ENCODE data around the gene ARHGEF10L.
A peak's percentile ranks its signal among the peaks of the same experiment; 100 is the strongest.

The ARHGEF10L gene

GRCh38 chr1:17605582-17606344 is 66.3 kb downstream of the ARHGEF10L start:
- H3K4me3 ChIP-seq (ENCODE audit: low read depth, low read length) = no peak overlapping the region
- no peak for DNase-seq (ENCODE audit: low read depth)
- no peak for TF ChIP-seq CTCF (IDR thresholded peaks at IDR 0.05; ENCODE audit: control insufficient read depth, extremely low read depth, insufficient read depth)

- H3K4me3 ChIP-seq (ENCODE audit: low read depth, low read length) = no peak overlapping the region
- peak; percentile 67 for TF ChIP-seq CTCF (IDR thresholded peaks at IDR 0.05; ENCODE audit: control insufficient read depth, extremely low read depth, insufficient read depth)
- DNase-seq (ENCODE audit: low read depth) = no peak
Measured at GRCh38 chr1:17606826-17607440, 67.4 kb downstream of the ARHGEF10L start.

- H3K4me3 ChIP-seq (ENCODE audit: low read depth, low read length) = no peak overlapping the region
- no peak for DNase-seq (ENCODE audit: low read depth)
- TF ChIP-seq CTCF (IDR thresholded peaks at IDR 0.05; ENCODE audit: control insufficient read depth, extremely low read depth, insufficient read depth) = no peak
Measured at GRCh38 chr1:17607644-17608581, 68.4 kb downstream of the ARHGEF10L start.

- H3K4me3 ChIP-seq (ENCODE audit: low read depth, low read length) = no peak overlapping the region
- no peak for DNase-seq (ENCODE audit: low read depth)
- TF ChIP-seq CTCF (IDR thresholded peaks at IDR 0.05; ENCODE audit: control insufficient read depth, extremely low read depth, insufficient read depth) = no peak
Measured at GRCh38 chr1:17609529-17609928, 70.0 kb downstream of the ARHGEF10L start.

- no peak for DNase-seq (ENCODE audit: low read depth)
- no peak overlapping the region for H3K4me3 ChIP-seq (ENCODE audit: low read depth, low read length)
- TF ChIP-seq CTCF (IDR thresholded peaks at IDR 0.05; ENCODE audit: control insufficient read depth, extremely low read depth, insufficient read depth) = no peak
Measured at GRCh38 chr1:17610085-17610484, 70.6 kb downstream of the ARHGEF10L start.

- H3K4me3 ChIP-seq (ENCODE audit: low read depth, low read length) = no peak overlapping the region
- DNase-seq (ENCODE audit: low read depth) = no peak
- TF ChIP-seq CTCF (IDR thresholded peaks at IDR 0.05; ENCODE audit: control insufficient read depth, extremely low read depth, insufficient read depth) = no peak
Measured at GRCh38 chr1:17610713-17611112, 71.2 kb downstream of the ARHGEF10L start.
